Stomach (tissue), 4 donors: ENCODE data around the gene VOPP1.

Source experiments
- POLR2A ChIP-seq, 4 donors: fragments of 450-650 bp; IDR thresholded peaks; one replicate each; pipeline ENCODE4 v1.6.1; 2016; ENCODE audit warnings: antibody characterized with exemption in 4 of 4, control low read depth in 2 of 4, mild to moderate bottlenecking in 1 of 4, moderate library complexity in 1 of 4
- TF ChIP-seq, protein P1 (sequence below), 7 experiments: fragments of 450-650 bp in 4 of 7; fragments of 200-600 bp in 3 of 7; sonication (generic) in 3 of 7; IDR thresholded peaks; one replicate each; pipeline ENCODE4 v1.5.1; 2016 to 2019; ENCODE audit warnings: antibody characterized with exemption in 7 of 7, control low read depth in 2 of 7, mild to moderate bottlenecking in 1 of 7

- TF ChIP-seq, protein P1, sequence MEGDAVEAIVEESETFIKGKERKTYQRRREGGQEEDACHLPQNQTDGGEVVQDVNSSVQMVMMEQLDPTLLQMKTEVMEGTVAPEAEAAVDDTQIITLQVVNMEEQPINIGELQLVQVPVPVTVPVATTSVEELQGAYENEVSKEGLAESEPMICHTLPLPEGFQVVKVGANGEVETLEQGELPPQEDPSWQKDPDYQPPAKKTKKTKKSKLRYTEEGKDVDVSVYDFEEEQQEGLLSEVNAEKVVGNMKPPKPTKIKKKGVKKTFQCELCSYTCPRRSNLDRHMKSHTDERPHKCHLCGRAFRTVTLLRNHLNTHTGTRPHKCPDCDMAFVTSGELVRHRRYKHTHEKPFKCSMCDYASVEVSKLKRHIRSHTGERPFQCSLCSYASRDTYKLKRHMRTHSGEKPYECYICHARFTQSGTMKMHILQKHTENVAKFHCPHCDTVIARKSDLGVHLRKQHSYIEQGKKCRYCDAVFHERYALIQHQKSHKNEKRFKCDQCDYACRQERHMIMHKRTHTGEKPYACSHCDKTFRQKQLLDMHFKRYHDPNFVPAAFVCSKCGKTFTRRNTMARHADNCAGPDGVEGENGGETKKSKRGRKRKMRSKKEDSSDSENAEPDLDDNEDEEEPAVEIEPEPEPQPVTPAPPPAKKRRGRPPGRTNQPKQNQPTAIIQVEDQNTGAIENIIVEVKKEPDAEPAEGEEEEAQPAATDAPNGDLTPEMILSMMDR (IDR thresholded peaks at IDR 0.05) = no peak
- TF ChIP-seq POLR2A (IDR thresholded peaks at IDR 0.05) = no peak
These were observed 32.9 kb downstream of the VOPP1 start for GRCh38 chr7:55539380-55539779.
